ENCODE results near the gene CYLD. TPM values are rescaled to one million over a fixed set of nuclear protein-coding genes. Genes with fewer than 3 reads are reported as not detected.

The CYLD gene
- total and polyA plus RNA-seq, 10 of the 15 experiments (the other 5 are each of a cell fraction or from before 2014, with no cell fraction given): 19.2 to 106 (median 46.1) TPM

DNA sequence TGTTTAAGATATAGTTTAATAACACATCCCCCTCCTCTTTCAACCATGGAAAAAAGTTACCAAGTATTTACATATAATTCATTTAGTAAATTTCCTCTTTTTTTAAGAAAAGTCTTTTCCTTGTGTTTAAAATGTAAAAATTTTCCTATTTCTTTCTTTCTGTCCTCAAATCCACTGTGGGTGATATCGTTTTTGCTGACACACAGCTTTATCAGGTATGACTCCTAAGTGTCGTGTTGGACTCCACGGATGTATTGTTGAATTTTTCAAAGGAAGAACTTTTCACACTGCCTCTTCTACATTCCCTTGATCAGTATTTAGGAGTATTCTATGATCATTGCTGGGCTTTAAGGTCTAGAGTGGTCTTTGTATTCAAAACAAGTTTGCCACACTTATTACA, 33.1 kb downstream of the CYLD start:
- H3K9ac ChIP-seq (ENCODE audit: control insufficient read depth, insufficient read depth, low read length): no peak overlapping the region
- FAIRE-seq (peak; percentile 57), DNase-seq (ENCODE audit: low read depth, low spot score) (no peak), ATAC-seq (no peak)
- ChIA-PET POLR2A (interaction anchor here (0.6 kb wide), 1 partner anchor 79 kb away, joined by 3 read pairs; no protein-coding TSS in a partner anchor), CTCF (interaction anchor here (2.0 kb wide), 1 partner anchor 108 kb away, joined by 8 read pairs; no protein-coding TSS in a partner anchor), SMC1A (ENCODE audit: uncharacterized antibody, unreplicated experiment) (interaction anchor here (0.7 kb wide), 1 partner anchor 10 kb away, joined by 3 read pairs; no protein-coding TSS in a partner anchor), RAD21 (ENCODE audit: unreplicated experiment) (interaction anchor here (0.7 kb wide), 1 partner anchor 31 kb away, joined by 3 read pairs; no protein-coding TSS in a partner anchor)
- intact Hi-C loops (cut with micrococcal nuclease; ENCODE audit: unreplicated experiment) (no loop called here), in situ Hi-C loops (cut with MboI) (no loop called here)
- 96% methylated on average over 3 of the region's 3 CpGs for WGBS (ENCODE audit: insufficient coverage, insufficient replicate concordance, low lambda C conversion rate, missing lambda C conversion rate)
- H3K9me3 ChIP-seq (replicated peaks; ENCODE audit: control insufficient read depth, insufficient read depth, low read length): no peaks in the 10 kb centered on the region; the same call in 1 of the 3 replicates
- no peaks in the 10 kb centered on the region for H3K27me3 ChIP-seq (replicated peaks in 1 of 2; ENCODE audit: control insufficient read depth in 2 of 2, insufficient read depth in 2 of 2, low read length in 1 of 2)
- H3K4me3 ChIP-seq: no peak overlapping the region
- no peak overlapping the region for H2AFZ ChIP-seq (ENCODE audit: control insufficient read depth, low read depth, low read length)
- peaks cover 6 to 25% of the 10 kb centered on the region in 2 experiments for H3K36me3 ChIP-seq (ENCODE audit: control insufficient read depth in 2 of 2, insufficient read depth in 2 of 2, low read length in 1 of 2)
- H3K27ac ChIP-seq (ENCODE audit: control insufficient read depth, insufficient read depth): no peak overlapping the region
- no peak overlapping the region for H3K4me2 ChIP-seq (ENCODE audit: control insufficient read depth, insufficient read depth)
- no TSS peak for BruUV-seq (replicated peaks)
- no peaks in the 10 kb centered on the region for H3K4me1 ChIP-seq (ENCODE audit: control insufficient read depth, insufficient read depth, low read length)
- peaks cover 24% of the 10 kb centered on the region for H3K79me2 ChIP-seq (ENCODE audit: control insufficient read depth, insufficient read depth, low read length)
- H4K20me1 ChIP-seq (ENCODE audit: control insufficient read depth, insufficient read depth): no peaks in the 10 kb centered on the region
- TF ChIP-seq SMAD5 (IDR thresholded peaks at IDR 0.05; ENCODE audit: low read depth) (no peak), TAF1 (IDR thresholded peaks at IDR 0.05; ENCODE audit: borderline replicate concordance, low read depth, low read length) (no peak), ZNF687 (IDR thresholded peaks at IDR 0.05) (no peak), MEF2B (IDR thresholded peaks at IDR 0.05; ENCODE audit: partially characterized antibody, poor library complexity, severe bottlenecking) (no peak), SREBF1 (IDR thresholded peaks at IDR 0.05; ENCODE audit: low read length) (no peak), LARP7 (IDR thresholded peaks at IDR 0.05) (no peak), ZNF622 (IDR thresholded peaks at IDR 0.05) (no peak), NR2C1 (IDR thresholded peaks at IDR 0.05) (no peak), SMARCA5 (IDR thresholded peaks at IDR 0.05) (no peak), TCF3 (IDR thresholded peaks at IDR 0.05; ENCODE audit: borderline replicate concordance, insufficient read depth, low read depth, low read length) (no peak), CHD1 (IDR thresholded peaks at IDR 0.05; ENCODE audit: low read depth, low read length) (no peak), SUZ12 (IDR thresholded peaks at IDR 0.05; ENCODE audit: unreplicated experiment) (no peak), CREM (IDR thresholded peaks at IDR 0.05; ENCODE audit: low read depth) (no peak)
- TF ChIP-seq, protein P1, sequence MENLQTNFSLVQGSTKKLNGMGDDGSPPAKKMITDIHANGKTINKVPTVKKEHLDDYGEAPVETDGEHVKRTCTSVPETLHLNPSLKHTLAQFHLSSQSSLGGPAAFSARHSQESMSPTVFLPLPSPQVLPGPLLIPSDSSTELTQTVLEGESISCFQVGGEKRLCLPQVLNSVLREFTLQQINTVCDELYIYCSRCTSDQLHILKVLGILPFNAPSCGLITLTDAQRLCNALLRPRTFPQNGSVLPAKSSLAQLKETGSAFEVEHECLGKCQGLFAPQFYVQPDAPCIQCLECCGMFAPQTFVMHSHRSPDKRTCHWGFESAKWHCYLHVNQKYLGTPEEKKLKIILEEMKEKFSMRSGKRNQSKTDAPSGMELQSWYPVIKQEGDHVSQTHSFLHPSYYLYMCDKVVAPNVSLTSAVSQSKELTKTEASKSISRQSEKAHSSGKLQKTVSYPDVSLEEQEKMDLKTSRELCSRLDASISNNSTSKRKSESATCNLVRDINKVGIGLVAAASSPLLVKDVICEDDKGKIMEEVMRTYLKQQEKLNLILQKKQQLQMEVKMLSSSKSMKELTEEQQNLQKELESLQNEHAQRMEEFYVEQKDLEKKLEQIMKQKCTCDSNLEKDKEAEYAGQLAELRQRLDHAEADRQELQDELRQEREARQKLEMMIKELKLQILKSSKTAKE (IDR thresholded peaks at IDR 0.05; ENCODE audit: low read depth, poor library complexity, severe bottlenecking): no peak
- TF ChIP-seq, protein P2, sequence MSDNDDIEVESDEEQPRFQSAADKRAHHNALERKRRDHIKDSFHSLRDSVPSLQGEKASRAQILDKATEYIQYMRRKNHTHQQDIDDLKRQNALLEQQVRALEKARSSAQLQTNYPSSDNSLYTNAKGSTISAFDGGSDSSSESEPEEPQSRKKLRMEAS (IDR thresholded peaks at IDR 0.05; ENCODE audit: low read depth, low read length): no peak
- TF ChIP-seq, protein P3, sequence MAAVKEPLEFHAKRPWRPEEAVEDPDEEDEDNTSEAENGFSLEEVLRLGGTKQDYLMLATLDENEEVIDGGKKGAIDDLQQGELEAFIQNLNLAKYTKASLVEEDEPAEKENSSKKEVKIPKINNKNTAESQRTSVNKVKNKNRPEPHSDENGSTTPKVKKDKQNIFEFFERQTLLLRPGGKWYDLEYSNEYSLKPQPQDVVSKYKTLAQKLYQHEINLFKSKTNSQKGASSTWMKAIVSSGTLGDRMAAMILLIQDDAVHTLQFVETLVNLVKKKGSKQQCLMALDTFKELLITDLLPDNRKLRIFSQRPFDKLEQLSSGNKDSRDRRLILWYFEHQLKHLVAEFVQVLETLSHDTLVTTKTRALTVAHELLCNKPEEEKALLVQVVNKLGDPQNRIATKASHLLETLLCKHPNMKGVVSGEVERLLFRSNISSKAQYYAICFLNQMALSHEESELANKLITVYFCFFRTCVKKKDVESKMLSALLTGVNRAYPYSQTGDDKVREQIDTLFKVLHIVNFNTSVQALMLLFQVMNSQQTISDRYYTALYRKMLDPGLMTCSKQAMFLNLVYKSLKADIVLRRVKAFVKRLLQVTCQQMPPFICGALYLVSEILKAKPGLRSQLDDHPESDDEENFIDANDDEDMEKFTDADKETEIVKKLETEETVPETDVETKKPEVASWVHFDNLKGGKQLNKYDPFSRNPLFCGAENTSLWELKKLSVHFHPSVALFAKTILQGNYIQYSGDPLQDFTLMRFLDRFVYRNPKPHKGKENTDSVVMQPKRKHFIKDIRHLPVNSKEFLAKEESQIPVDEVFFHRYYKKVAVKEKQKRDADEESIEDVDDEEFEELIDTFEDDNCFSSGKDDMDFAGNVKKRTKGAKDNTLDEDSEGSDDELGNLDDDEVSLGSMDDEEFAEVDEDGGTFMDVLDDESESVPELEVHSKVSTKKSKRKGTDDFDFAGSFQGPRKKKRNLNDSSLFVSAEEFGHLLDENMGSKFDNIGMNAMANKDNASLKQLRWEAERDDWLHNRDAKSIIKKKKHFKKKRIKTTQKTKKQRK (IDR thresholded peaks at IDR 0.05; ENCODE audit: low read depth, low read length): no peak
